K562 (cell line): ENCODE data around the gene ANKZF1. TPM values are rescaled to one million over a fixed set of nuclear protein-coding genes. Genes with fewer than 3 reads are reported as not detected.

ENCODE experiments used
- ATAC-seq: fragments of 200-7000 bp; cut with Tn5 transposase; 3 replicates; pipeline ENCODE4 v1.9.1; 2020; ENCODE audit warnings: moderate library complexity
- BruUV-seq: library from RNA; stranded (reverse); fragments of 400-500 nt; replicated peaks from 2 replicates; lab custom pipeline; 2021; lab: Mats Ljungman, UMichigan
- CTCF ChIA-PET: fragments of 300-600 bp; formaldehyde crosslinking; extraction: SDS; loops from one replicate; lab custom pipeline; 2021; ENCODE audit warnings: low intra/inter-chr PET ratio; lab: Yijun Ruan, JAX
- POLR2A ChIA-PET: fragments of 300-600, 350-650 bp; sonication (Branson Sonifier 250); formaldehyde crosslinking; extraction: SDS; loops from one replicate; lab custom pipeline; 2021; ENCODE audit warnings: antibody characterized with exemption, inconsistent platforms; lab: Yijun Ruan, JAX
- DNase-seq, 4 experiments: peaks; one replicate each; pipeline versions ENCODE4 v3.0.0 to v3.0.0-alpha.2; 2011 to 2018; ENCODE audit warnings: low spot score in 3 of 4, mixed read lengths in 3 of 4; ENCODE audit errors: extremely low read depth in 1 of 4
- FAIRE-seq: peaks from 2 replicates; lab custom pipeline; 2011; peaks lifted over from hg19 to GRCh38; lab: Jason Lieb, UNC
- H2AFZ ChIP-seq: 2 replicates; pipeline ENCODE4 v1.6.0; 2011; ENCODE audit warnings: low read depth, low read length, control low read depth, inconsistent platforms
- H3K27ac ChIP-seq: fragments of 200-600 bp; 3 replicates; pipeline ENCODE4 v1.8.0; 2011; ENCODE audit warnings: low read depth, mild to moderate bottlenecking, control low read depth, inconsistent platforms, low read length, moderate library complexity, mixed read lengths; ENCODE audit errors: extremely low read depth
- H3K27me3 ChIP-seq, 2 experiments: fragments of 300-600 bp in 1 of 2; 2 replicates in 1 of 2; 3 replicates in 1 of 2; pipeline versions ENCODE4 v1.6.0 to v1.8.0; 2011; ENCODE audit warnings: inconsistent platforms in 2 of 2, low read length in 2 of 2, mild to moderate bottlenecking in 1 of 2, mixed read lengths in 1 of 2, moderate library complexity in 1 of 2; ENCODE audit not compliant: control insufficient read depth in 2 of 2, insufficient read depth in 2 of 2
- H3K36me3 ChIP-seq: fragments of 300-600 bp; 3 replicates; pipeline ENCODE4 v1.8.0; 2011; ENCODE audit warnings: mild to moderate bottlenecking, low read length, inconsistent platforms; ENCODE audit not compliant: control insufficient read depth, insufficient read depth
- H3K4me1 ChIP-seq, 2 experiments: fragments of 200-600 bp in 1 of 2; replicated peaks in 1 of 2; 2 replicates in 1 of 2; 3 replicates in 1 of 2; pipeline versions ENCODE4 v1.5.1 to v1.8.0; 2011; ENCODE audit warnings: inconsistent platforms in 2 of 2, low read length in 2 of 2, mild to moderate bottlenecking in 1 of 2, mixed read lengths in 1 of 2, moderate library complexity in 1 of 2; ENCODE audit not compliant: control insufficient read depth in 2 of 2, insufficient read depth in 2 of 2
- H3K4me2 ChIP-seq: 2 replicates; pipeline ENCODE4 v1.6.1; 2011; ENCODE audit warnings: low read length, control low read depth, inconsistent platforms, mixed read lengths; ENCODE audit not compliant: insufficient read depth
- H3K4me3 ChIP-seq: fragments of 200-600 bp; sonication (generic), shearing (Covaris generic); 2 replicates; pipeline ENCODE4 v1.5.1; 2016; ENCODE audit warnings: control low read depth, inconsistent platforms
- H3K79me2 ChIP-seq: fragments of 200-600 bp; 3 replicates; pipeline ENCODE4 v1.8.0; 2011; ENCODE audit warnings: low read length, inconsistent platforms; ENCODE audit not compliant: control insufficient read depth, insufficient read depth
- H3K9ac ChIP-seq, 2 experiments: 2 replicates each; pipeline versions ENCODE4 v1.6.0 to v1.6.1; 2011; ENCODE audit warnings: low read depth in 2 of 2, low read length in 2 of 2, control low read depth in 1 of 2, inconsistent platforms in 1 of 2, mild to moderate bottlenecking in 1 of 2, mixed read lengths in 1 of 2; ENCODE audit not compliant: insufficient read depth in 1 of 2
- H3K9me1 ChIP-seq: one replicate; pipeline ENCODE4 v1.6.0; 2011; ENCODE audit warnings: inconsistent platforms, mild to moderate bottlenecking, low read length, moderate library complexity; ENCODE audit not compliant: control insufficient read depth, insufficient read depth
- H3K9me3 ChIP-seq: replicated peaks from 2 replicates; pipeline ENCODE4 v1.5.1; 2011; ENCODE audit warnings: low read depth, low read length, inconsistent platforms; ENCODE audit not compliant: control insufficient read depth, insufficient read depth
- H4K20me1 ChIP-seq: replicated peaks from 2 replicates; pipeline ENCODE4 v1.6.1; 2011; ENCODE audit warnings: low read length, inconsistent platforms, mixed read lengths; ENCODE audit not compliant: control insufficient read depth, insufficient read depth
- C11orf30 ChIP-seq: fragments of 450-650 bp; IDR thresholded peaks from 2 replicates; pipeline ENCODE4 v1.6.1; 2016; ENCODE audit warnings: low read depth, mild to moderate bottlenecking
- CREM ChIP-seq: IDR thresholded peaks from 2 replicates; pipeline ENCODE4 v1.6.1; 2014; ENCODE audit warnings: antibody characterized with exemption, low read depth
- MAFG ChIP-seq: fragments of 450-650 bp; conservative IDR thresholded peaks from 2 replicates; pipeline ENCODE4 v1.6.1; 2016; ENCODE audit warnings: missing genetic modification characterization, missing compliant biosample characterization
- NR3C1 ChIP-seq: sonication (generic); formaldehyde crosslinking; IDR thresholded peaks from 2 replicates; pipeline ENCODE4 v1.8.1; 2022; ENCODE audit warnings: missing genetic modification reagents
- STAG1 ChIP-seq: sonication (generic); formaldehyde crosslinking; IDR thresholded peaks from 2 replicates; pipeline ENCODE4 v1.5.0; 2020; ENCODE audit warnings: missing genetic modification reagents, borderline replicate concordance
- ZNF311 ChIP-seq: fragments of 250-450 bp; sonication (Bioruptor Pico); IDR thresholded peaks from 2 replicates; pipeline ENCODE4 v1.4.0; 2020; ENCODE audit warnings: mild to moderate bottlenecking, moderate library complexity
- ZNF316 ChIP-seq: fragments of 450-650 bp; IDR thresholded peaks from 2 replicates; pipeline ENCODE4 v1.6.1; 2016
- WGBS: fragments of 100-300 bp; shearing (Covaris generic); methylation state at CpG from one replicate; pipeline ENCODE4 v1.1.6; 2016; ENCODE audit warnings: low coverage, mixed read lengths; ENCODE audit not compliant: insufficient coverage; ENCODE audit errors: missing lambda C conversion rate; 5-methylcytosine and 5-hydroxymethylcytosine counted together
- in situ Hi-C: fragments of 300-500 bp; cut with MboI; formaldehyde crosslinking; loops from 4 replicates; pipeline ENCODE4 v1.15.0; 2018; ENCODE audit warnings: inconsistent platforms, mixed read lengths
- intact Hi-C: fragments of 100-400 bp; cut with micrococcal nuclease; formaldehyde crosslinking; loops from 2 replicates; pipeline ENCODE4 v1.14.2; 2022
- polyA plus RNA-seq, 8 experiments: library from polyadenylated mRNA; depleted of rRNA in 4 of 8; stranded (reverse) in 5 of 8; unstranded in 3 of 8; fragments of >200 nt; fragmentation: Nextera tagmentation in 2 of 8; fragmentation: Illumina TruSeq in 1 of 8; extraction: Ambion mirVana in 2 of 8; extraction: Trizol in 1 of 8; gene quantifications; 2 replicates each; pipeline versions ENCODE4 v1.2.1 to v1.2.3, GENCODE V29; 2011 to 2014; ENCODE audit warnings: inconsistent platforms in 1 of 8, missing spikeins in 1 of 8
- total RNA-seq, 7 experiments: library from RNA; depleted of rRNA in 6 of 7; stranded (reverse); fragments of >200 nt in 6 of 7; fragmentation: Illumina TruSeq in 2 of 7; extraction: Trizol in 2 of 7; gene quantifications; 2 replicates each; pipeline versions ENCODE4 v1.2.1 to v1.2.3, GENCODE V29; 2011 to 2021; ENCODE audit warnings: low replicate concordance in 1 of 7
- TF ChIP-seq, protein P1 (sequence below), 3 experiments: IDR thresholded peaks in 2 of 3; conservative IDR thresholded peaks in 1 of 3; 2 replicates each; pipeline ENCODE4 v1.5.1; 2011 to 2012; ENCODE audit warnings: low read length in 3 of 3, mild to moderate bottlenecking in 3 of 3, control low read depth in 2 of 3, improper control_type of control experiment in 1 of 3, inconsistent platforms in 1 of 3, low read depth in 1 of 3, mixed read lengths in 1 of 3, moderate library complexity in 1 of 3; ENCODE audit not compliant: insufficient read depth in 2 of 3
- TF ChIP-seq, protein P2 (sequence below): sonication (generic); formaldehyde crosslinking; IDR thresholded peaks from 2 replicates; pipeline ENCODE4 v1.8.0; 2022; ENCODE audit warnings: missing genetic modification reagents, mild to moderate bottlenecking, moderate library complexity, borderline replicate concordance
- TF ChIP-seq, protein P3 (sequence below): sonication (generic); formaldehyde crosslinking; IDR thresholded peaks from 2 replicates; pipeline ENCODE4 v1.8.1; 2023; ENCODE audit warnings: mild to moderate bottlenecking, missing genetic modification reagents

Gene ANKZF1
- total and polyA plus RNA-seq, 9 of the 15 experiments (the other 6 are each of a cell fraction or from before 2014, with no cell fraction given): 3.1 to 60.6 (median 31.0) TPM

- Histone ChIP-seq H3K9me1 (no peaks in the 10 kb centered on the region), H3K79me2 (peaks cover 32% of the 10 kb centered on the region), H3K36me3 (peaks cover 57% of the 10 kb centered on the region)
- ATAC-seq: no peak
- DNase-seq: peak in 3 of 4 experiments; percentile 9 to 29 (median 18)
- intact Hi-C loops: no loop called here
- TF ChIP-seq STAG1 (CRISPR knock-in tag): no peak
- no peak for TF ChIP-seq ZNF311 (CRISPR knock-in tag)
- peak; percentile 66 for TF ChIP-seq ZNF316
- TF ChIP-seq, protein P1, sequence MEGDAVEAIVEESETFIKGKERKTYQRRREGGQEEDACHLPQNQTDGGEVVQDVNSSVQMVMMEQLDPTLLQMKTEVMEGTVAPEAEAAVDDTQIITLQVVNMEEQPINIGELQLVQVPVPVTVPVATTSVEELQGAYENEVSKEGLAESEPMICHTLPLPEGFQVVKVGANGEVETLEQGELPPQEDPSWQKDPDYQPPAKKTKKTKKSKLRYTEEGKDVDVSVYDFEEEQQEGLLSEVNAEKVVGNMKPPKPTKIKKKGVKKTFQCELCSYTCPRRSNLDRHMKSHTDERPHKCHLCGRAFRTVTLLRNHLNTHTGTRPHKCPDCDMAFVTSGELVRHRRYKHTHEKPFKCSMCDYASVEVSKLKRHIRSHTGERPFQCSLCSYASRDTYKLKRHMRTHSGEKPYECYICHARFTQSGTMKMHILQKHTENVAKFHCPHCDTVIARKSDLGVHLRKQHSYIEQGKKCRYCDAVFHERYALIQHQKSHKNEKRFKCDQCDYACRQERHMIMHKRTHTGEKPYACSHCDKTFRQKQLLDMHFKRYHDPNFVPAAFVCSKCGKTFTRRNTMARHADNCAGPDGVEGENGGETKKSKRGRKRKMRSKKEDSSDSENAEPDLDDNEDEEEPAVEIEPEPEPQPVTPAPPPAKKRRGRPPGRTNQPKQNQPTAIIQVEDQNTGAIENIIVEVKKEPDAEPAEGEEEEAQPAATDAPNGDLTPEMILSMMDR (IDR thresholded peaks at IDR 0.05 in 2 of 3, conservative IDR thresholded peaks at IDR 0.05 in 1 of 3; ENCODE audit: insufficient read depth in 2 of 3, low read depth in 1 of 3, low read length in 3 of 3): peak in 1 of 3 experiments; percentile 16; a peak in 1 of 6 replicates
- TF ChIP-seq CREM: 0 out of 2 replicates have a peak, but pooled peaks have one; percentile 9
- TF ChIP-seq C11orf30: peak; percentile 59; the same call in 1 of the 2 replicates
- TF ChIP-seq, protein P2, sequence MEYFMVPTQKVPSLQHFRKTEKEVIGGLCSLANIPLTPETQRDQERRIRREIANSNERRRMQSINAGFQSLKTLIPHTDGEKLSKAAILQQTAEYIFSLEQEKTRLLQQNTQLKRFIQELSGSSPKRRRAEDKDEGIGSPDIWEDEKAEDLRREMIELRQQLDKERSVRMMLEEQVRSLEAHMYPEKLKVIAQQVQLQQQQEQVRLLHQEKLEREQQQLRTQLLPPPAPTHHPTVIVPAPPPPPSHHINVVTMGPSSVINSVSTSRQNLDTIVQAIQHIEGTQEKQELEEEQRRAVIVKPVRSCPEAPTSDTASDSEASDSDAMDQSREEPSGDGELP: 0 out of 2 replicates have a peak, but pooled peaks have one; percentile 26
- TF ChIP-seq NR3C1 (CRISPR knock-in tag): no peak
- TF ChIP-seq MAFG (tag): peak; percentile 31; the same call in 1 of the 2 replicates
- TF ChIP-seq, protein P3, sequence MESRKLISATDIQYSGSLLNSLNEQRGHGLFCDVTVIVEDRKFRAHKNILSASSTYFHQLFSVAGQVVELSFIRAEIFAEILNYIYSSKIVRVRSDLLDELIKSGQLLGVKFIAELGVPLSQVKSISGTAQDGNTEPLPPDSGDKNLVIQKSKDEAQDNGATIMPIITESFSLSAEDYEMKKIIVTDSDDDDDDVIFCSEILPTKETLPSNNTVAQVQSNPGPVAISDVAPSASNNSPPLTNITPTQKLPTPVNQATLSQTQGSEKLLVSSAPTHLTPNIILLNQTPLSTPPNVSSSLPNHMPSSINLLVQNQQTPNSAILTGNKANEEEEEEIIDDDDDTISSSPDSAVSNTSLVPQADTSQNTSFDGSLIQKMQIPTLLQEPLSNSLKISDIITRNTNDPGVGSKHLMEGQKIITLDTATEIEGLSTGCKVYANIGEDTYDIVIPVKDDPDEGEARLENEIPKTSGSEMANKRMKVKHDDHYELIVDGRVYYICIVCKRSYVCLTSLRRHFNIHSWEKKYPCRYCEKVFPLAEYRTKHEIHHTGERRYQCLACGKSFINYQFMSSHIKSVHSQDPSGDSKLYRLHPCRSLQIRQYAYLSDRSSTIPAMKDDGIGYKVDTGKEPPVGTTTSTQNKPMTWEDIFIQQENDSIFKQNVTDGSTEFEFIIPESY: peak; percentile 75; the same call in 1 of the 2 replicates
- TF ChIP-seq, all 486 proteins: peak for 7
- no peak overlapping the region for H3K4me3 ChIP-seq
- H4K20me1 ChIP-seq: 0 out of 2 replicates have a peak, but pooled peaks cover 3% of the 10 kb centered on the region
- H3K27ac ChIP-seq: no peak overlapping the region; the same call in 2 of the 3 replicates
- ChIA-PET POLR2A (interaction anchor here (1.0 to 3.4 kb wide), 5 partner anchors 10 to 26 kb away, joined by 3 to 22 read pairs (median 9); partner anchors contain the start of genes ANKZF1 and ATG9A), CTCF (no interaction called here)
- H3K9ac ChIP-seq: no peak overlapping the region
- BruUV-seq: no TSS peak
- WGBS: 80% methylated on average over 17 of the region's 17 CpGs
- in situ Hi-C loops: no loop called here
- no peaks in the 10 kb centered on the region for H3K9me3 ChIP-seq
- no peak overlapping the region; the same call in 1 of the 2 replicates for H3K4me2 ChIP-seq
- H3K4me1 ChIP-seq: peaks cover 31 to 51% of the 10 kb centered on the region in 2 experiments; a peak in 4 of 5 replicates
- no peaks in the 10 kb centered on the region for H3K27me3 ChIP-seq
- no peak for FAIRE-seq
- H2AFZ ChIP-seq: no peak overlapping the region
Observed at GRCh38 chr2:219247678-219248642, 18.4 kb downstream of the ANKZF1 start.
